ENCODE measurements around the gene ZMYM2.

The ZMYM2 gene

GRCh38 chr13:20043207-20043925 lies 84.8 kb downstream of the ZMYM2 start:
- TF ChIP-seq CTCF (IDR thresholded peaks at IDR 0.05; ENCODE audit: control insufficient read depth, insufficient read depth, low read depth, low read length, missing control alignments): no peak
- DNase-seq (ENCODE audit: low read depth): no peak

GRCh38 chr13:20044086-20044485 lies 85.6 kb downstream of the ZMYM2 start:
- H3K4me3 ChIP-seq (ENCODE audit: control insufficient read depth, low read depth, low read length): no peak overlapping the region
- DNase-seq (ENCODE audit: low read depth): no peak
- no peak for TF ChIP-seq CTCF (IDR thresholded peaks at IDR 0.05; ENCODE audit: control insufficient read depth, insufficient read depth, low read depth, low read length, missing control alignments)

More at GRCh38 chr13:20043207-20043925, 84.8 kb downstream of the ZMYM2 start:
- no peak overlapping the region for H3K4me3 ChIP-seq (ENCODE audit: control insufficient read depth, low read depth, low read length)

GRCh38 chr13:20045950-20046548 lies 87.5 kb downstream of the ZMYM2 start:
- H3K4me3 ChIP-seq (ENCODE audit: control insufficient read depth, low read depth, low read length): no peak overlapping the region
- no peak for DNase-seq (ENCODE audit: low read depth)
- no peak for TF ChIP-seq CTCF (IDR thresholded peaks at IDR 0.05; ENCODE audit: control insufficient read depth, insufficient read depth, low read depth, low read length, missing control alignments)

- H3K4me3 ChIP-seq (ENCODE audit: control insufficient read depth, low read depth, low read length): no peak overlapping the region
- no peak for TF ChIP-seq CTCF (IDR thresholded peaks at IDR 0.05; ENCODE audit: control insufficient read depth, insufficient read depth, low read depth, low read length, missing control alignments)
Observed at GRCh38 chr13:20049558-20050473, 91.3 kb downstream of the ZMYM2 start.

GRCh38 chr13:20051366-20051765 lies 92.8 kb downstream of the ZMYM2 start:
- H3K4me3 ChIP-seq (ENCODE audit: control insufficient read depth, low read depth, low read length): no peak overlapping the region
- TF ChIP-seq CTCF (IDR thresholded peaks at IDR 0.05; ENCODE audit: control insufficient read depth, insufficient read depth, low read depth, low read length, missing control alignments): no peak
- DNase-seq (ENCODE audit: low read depth): no peak

More at GRCh38 chr13:20049558-20050473, 91.3 kb downstream of the ZMYM2 start:
- no peak for DNase-seq (ENCODE audit: low read depth)

- peak; percentile 37 for DNase-seq (ENCODE audit: low read depth)
- TF ChIP-seq CTCF (IDR thresholded peaks at IDR 0.05; ENCODE audit: control insufficient read depth, insufficient read depth, low read depth, low read length, missing control alignments): no peak
- no peak overlapping the region for H3K4me3 ChIP-seq (ENCODE audit: control insufficient read depth, low read depth, low read length)
Observed at GRCh38 chr13:20053016-20053415, 94.5 kb downstream of the ZMYM2 start.

Measured in AG09309 (cell line).